Measurements from ENCODE around the gene KDSR. TPM values are rescaled to one million over a fixed set of nuclear protein-coding genes. Genes with fewer than 3 reads are reported as not detected.

The KDSR gene
- total RNA-seq, 3 donors from 2014 or later: 33.6 to 79.4 (median 51.4) TPM

- Histone ChIP-seq H3K4me3 (no peak overlapping the region), H3K9me3 (no peaks in the 10 kb centered on the region), H3K36me3 (ENCODE audit: low read depth) (no peaks in the 10 kb centered on the region), H3K4me1 (ENCODE audit: low read depth) (peaks cover 6% of the 10 kb centered on the region)
- no peak for TF ChIP-seq CTCF (IDR thresholded peaks at IDR 0.05)
- intact Hi-C loops (cut with DNase I, micrococcal nuclease): no loop called here
- ATAC-seq (no peak), DNase-seq (no peak)
These were observed 78.7 kb downstream of the KDSR start for GRCh38 chr18:63288311-63288710.

- intact Hi-C loops (cut with DNase I, micrococcal nuclease): no loop called here
- Histone ChIP-seq H3K36me3 (ENCODE audit: low read depth) (no peaks in the 10 kb centered on the region), H3K9me3 (no peaks in the 10 kb centered on the region), H3K4me1 (ENCODE audit: low read depth) (peaks cover 1% of the 10 kb centered on the region), H3K4me3 (no peak overlapping the region)
- TF ChIP-seq CTCF (IDR thresholded peaks at IDR 0.05): no peak
- DNase-seq (no peak), ATAC-seq (no peak)
These were observed 79.2 kb downstream of the KDSR start for GRCh38 chr18:63287691-63288220.

- H3K4me3 ChIP-seq: no peak overlapping the region
- DNase-seq (no peak), ATAC-seq (no peak)
- intact Hi-C loops (cut with DNase I, micrococcal nuclease): no loop called here
- H3K9me3 ChIP-seq: no peaks in the 10 kb centered on the region
- H3K36me3 ChIP-seq (ENCODE audit: low read depth): no peaks in the 10 kb centered on the region
- TF ChIP-seq CTCF (IDR thresholded peaks at IDR 0.05): no peak
- H3K4me1 ChIP-seq (ENCODE audit: low read depth): no peaks in the 10 kb centered on the region
These were observed 80.1 kb downstream of the KDSR start for GRCh38 chr18:63286926-63287325.

GRCh38 chr18:63284827-63285733 is 81.9 kb downstream of the KDSR start:
- intact Hi-C loops (cut with DNase I, micrococcal nuclease): no loop called here
- Histone ChIP-seq H3K9me3 (no peaks in the 10 kb centered on the region), H3K4me1 (ENCODE audit: low read depth) (no peaks in the 10 kb centered on the region), H3K4me3 (no peak overlapping the region), H3K36me3 (ENCODE audit: low read depth) (no peaks in the 10 kb centered on the region)
- ATAC-seq (peak; percentile 80), DNase-seq (no peak)
- TF ChIP-seq CTCF (IDR thresholded peaks at IDR 0.05): no peak

- intact Hi-C loops (cut with DNase I, micrococcal nuclease): no loop called here
- no peak for ATAC-seq
- TF ChIP-seq CTCF (IDR thresholded peaks at IDR 0.05): no peak
These were observed 82.7 kb downstream of the KDSR start for GRCh38 chr18:63284173-63284799.

More at GRCh38 chr18:63284173-63284799, 82.7 kb downstream of the KDSR start:
- H3K36me3 ChIP-seq (ENCODE audit: low read depth): no peaks in the 10 kb centered on the region
- H3K9me3 ChIP-seq: no peaks in the 10 kb centered on the region
- H3K4me1 ChIP-seq (ENCODE audit: low read depth): no peaks in the 10 kb centered on the region
- H3K4me3 ChIP-seq: no peak overlapping the region
- no peak for DNase-seq
